ENCODE measurements around the gene ATXN7L1. TPM values are rescaled to one million over a fixed set of nuclear protein-coding genes. Genes with fewer than 3 reads are reported as not detected.

The ATXN7L1 gene
- total RNA-seq, 2 donors from 2014 or later = 12.6 to 28.1 TPM

DNA sequence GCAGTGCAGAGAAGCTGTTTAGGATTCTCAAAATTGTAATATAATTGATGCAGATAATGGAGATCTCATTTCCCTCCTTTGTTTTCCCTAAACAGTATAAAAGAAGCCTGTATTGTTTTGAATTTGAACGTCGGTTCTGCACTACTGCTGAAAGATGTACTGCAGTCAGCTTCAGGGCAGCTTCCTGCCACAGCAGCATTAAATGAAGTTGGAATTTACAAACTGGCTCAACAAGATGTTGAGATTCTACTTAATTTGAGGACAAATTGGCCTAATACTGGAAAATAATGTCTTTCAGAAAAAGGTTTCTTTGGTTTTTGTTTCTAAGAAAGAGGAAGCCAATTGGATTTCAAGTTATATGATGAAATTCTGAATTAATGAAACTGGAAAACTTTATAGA, 309.4 kb downstream of the ATXN7L1 start:
- no peak for DNase-seq (ENCODE audit: low spot score)
- intact Hi-C loops (cut with DNase I) = no loop called here
- Histone ChIP-seq H3K36me3 (no peaks in the 10 kb centered on the region), H3K9me3 (no peaks in the 10 kb centered on the region), H3K4me1 (replicated peaks) (no peaks in the 10 kb centered on the region), H3K27me3 (replicated peaks; ENCODE audit: insufficient read depth) (no peaks in the 10 kb centered on the region), H3K4me3 (no peak overlapping the region), H3K27ac (no peak overlapping the region)
- TF ChIP-seq POLR2A (IDR thresholded peaks at IDR 0.05) (no peak), POLR2AphosphoS5 (IDR thresholded peaks at IDR 0.05) (no peak)
- TF ChIP-seq, protein P1, sequence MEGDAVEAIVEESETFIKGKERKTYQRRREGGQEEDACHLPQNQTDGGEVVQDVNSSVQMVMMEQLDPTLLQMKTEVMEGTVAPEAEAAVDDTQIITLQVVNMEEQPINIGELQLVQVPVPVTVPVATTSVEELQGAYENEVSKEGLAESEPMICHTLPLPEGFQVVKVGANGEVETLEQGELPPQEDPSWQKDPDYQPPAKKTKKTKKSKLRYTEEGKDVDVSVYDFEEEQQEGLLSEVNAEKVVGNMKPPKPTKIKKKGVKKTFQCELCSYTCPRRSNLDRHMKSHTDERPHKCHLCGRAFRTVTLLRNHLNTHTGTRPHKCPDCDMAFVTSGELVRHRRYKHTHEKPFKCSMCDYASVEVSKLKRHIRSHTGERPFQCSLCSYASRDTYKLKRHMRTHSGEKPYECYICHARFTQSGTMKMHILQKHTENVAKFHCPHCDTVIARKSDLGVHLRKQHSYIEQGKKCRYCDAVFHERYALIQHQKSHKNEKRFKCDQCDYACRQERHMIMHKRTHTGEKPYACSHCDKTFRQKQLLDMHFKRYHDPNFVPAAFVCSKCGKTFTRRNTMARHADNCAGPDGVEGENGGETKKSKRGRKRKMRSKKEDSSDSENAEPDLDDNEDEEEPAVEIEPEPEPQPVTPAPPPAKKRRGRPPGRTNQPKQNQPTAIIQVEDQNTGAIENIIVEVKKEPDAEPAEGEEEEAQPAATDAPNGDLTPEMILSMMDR (IDR thresholded peaks at IDR 0.05) = no peak
- 53% methylated on average over 2 of the region's 2 CpGs for WGBS

DNA sequence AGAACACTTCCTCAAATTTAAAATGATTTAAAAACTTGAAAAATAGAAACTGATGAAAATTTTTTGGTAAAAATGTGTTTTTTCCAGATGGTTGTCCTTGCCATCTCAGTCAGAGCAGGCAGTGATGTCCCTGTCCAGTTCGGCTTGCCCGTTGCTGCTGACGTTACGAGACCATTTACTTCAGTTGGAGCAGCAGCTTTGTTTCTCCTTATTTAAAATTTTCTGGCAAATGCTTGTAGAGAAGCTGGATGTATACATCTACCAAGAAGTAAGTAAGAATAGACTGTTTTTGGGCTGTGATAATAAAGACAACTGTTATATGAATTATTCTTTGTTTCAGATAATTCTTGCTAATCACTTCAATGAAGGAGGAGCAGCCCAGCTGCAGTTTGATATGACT, 311.2 kb downstream of the ATXN7L1 start:
- Histone ChIP-seq H3K27ac (no peak overlapping the region), H3K9me3 (no peaks in the 10 kb centered on the region), H3K36me3 (no peaks in the 10 kb centered on the region), H3K4me3 (no peak overlapping the region), H3K4me1 (replicated peaks) (no peaks in the 10 kb centered on the region), H3K27me3 (replicated peaks; ENCODE audit: insufficient read depth) (no peaks in the 10 kb centered on the region)
- intact Hi-C loops (cut with DNase I) = no loop called here
- WGBS = 97% methylated on average over 4 of the region's 4 CpGs
- TF ChIP-seq POLR2A (IDR thresholded peaks at IDR 0.05) = no peak
- TF ChIP-seq, protein P1 (IDR thresholded peaks at IDR 0.05) = no peak
- no peak for TF ChIP-seq POLR2AphosphoS5 (IDR thresholded peaks at IDR 0.05)
- no peak for DNase-seq (ENCODE audit: low spot score)

DNA sequence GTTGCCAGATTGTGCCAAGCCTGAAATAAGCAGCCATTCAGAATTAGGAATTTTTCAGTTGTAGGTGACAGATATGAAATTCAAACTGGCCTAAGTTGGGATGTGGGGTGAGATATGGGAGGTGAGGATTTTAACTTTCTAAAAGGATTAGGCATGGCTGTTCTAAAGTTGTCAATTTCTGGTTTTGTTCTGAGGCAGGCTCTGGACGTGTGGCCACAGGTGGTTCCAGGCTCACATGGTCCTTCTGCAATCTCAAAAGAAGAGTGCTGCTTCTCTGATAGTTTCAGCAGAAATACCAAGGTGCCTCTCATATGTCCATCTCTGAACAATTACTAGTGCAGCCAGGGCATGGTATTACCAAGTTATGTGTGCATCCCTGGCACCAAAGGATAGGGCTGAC, 316.5 kb downstream of the ATXN7L1 start:
- intact Hi-C loops (cut with DNase I) = no loop called here
- TF ChIP-seq POLR2A (IDR thresholded peaks at IDR 0.05) = no peak
- TF ChIP-seq, protein P1 (IDR thresholded peaks at IDR 0.05) = no peak
- no peak for TF ChIP-seq POLR2AphosphoS5 (IDR thresholded peaks at IDR 0.05)
- no peaks in the 10 kb centered on the region for H3K9me3 ChIP-seq
- H3K36me3 ChIP-seq = no peaks in the 10 kb centered on the region
- no peak overlapping the region for H3K27ac ChIP-seq
- no peaks in the 10 kb centered on the region for H3K4me1 ChIP-seq (replicated peaks)
- no peak for DNase-seq (ENCODE audit: low spot score)
- H3K27me3 ChIP-seq (replicated peaks; ENCODE audit: insufficient read depth) = no peaks in the 10 kb centered on the region
- H3K4me3 ChIP-seq = no peak overlapping the region
- 88% methylated on average over 1 of the region's 1 CpG for WGBS

Other genes with a start within 250 kb of the ATXN7L1 start
- 1 to 10 TPM; 2.2 to 3.9 TPM for gene CDHR3, start 86.7 kb upstream of the ATXN7L1 start, total RNA-seq
- 100 to 1,000 TPM in 1 of 2 donors, 10 to 100 TPM in 1; 87.9 to 132 TPM for gene SYPL1, start 235.7 kb upstream of the ATXN7L1 start, total RNA-seq

Measured in prostate gland (tissue), 2 donors.